GM21390 (cell line): ENCODE data around the gene PTPRN2.

Source experiments
- ATAC-seq: cut with Tn5 transposase; IDR thresholded peaks from one replicate; pipeline ENCODE4 v1.9.1; 2021; ENCODE audit not compliant: unreplicated experiment

Gene PTPRN2

GRCh38 chr7:157977306-157977705, 610.3 kb downstream of the PTPRN2 start:
- no peak for ATAC-seq

- no peak for ATAC-seq
Measured at GRCh38 chr7:157976406-157976805, 611.2 kb downstream of the PTPRN2 start.

DNA sequence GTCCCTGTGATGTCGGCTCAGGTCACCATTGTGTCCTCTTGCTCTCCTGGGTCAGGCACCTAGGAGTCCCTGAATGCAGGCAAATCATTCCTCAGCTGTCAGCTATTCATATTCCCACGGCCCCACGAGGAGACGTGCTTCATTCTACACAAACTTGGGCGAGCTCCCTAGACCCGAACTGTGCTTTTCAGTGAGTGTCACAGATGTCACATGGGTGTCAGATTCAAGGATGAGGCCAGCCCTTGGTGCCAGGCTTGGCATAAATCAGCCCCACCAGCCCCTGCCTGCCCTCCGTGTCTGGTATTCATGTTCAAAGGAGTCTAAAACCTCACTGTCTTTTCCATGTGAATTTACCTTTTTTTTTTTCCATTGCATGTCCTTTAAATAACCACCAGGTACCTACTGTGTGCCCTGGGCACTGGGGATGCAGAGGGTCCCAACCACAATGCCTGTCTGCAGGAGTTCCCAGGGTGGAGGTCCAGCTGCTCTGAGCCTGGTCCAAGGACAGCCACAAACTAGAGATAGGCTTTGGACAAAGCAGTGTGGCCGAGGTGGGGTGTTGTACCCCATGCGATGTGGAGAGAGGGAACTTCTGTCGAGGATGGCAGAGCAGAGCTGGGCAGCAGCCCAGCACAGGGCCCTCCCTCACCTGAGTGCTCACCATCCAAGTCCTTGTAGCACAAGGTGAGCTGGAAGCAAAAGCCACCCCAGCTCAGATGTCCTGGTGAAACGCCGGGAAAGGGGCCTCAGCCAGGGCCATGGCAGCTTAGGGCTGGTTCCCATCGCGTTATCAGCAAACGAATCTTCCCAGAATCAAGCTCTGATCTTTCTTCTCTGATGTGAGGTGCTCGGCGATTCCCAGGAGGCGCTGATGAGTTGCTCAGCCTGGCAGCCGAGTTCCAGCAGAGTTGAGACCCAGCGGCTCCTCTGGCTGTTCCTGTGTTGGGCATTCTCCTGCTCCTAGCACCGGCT, 611.9 kb downstream of the PTPRN2 start:
- no peak for ATAC-seq

DNA sequence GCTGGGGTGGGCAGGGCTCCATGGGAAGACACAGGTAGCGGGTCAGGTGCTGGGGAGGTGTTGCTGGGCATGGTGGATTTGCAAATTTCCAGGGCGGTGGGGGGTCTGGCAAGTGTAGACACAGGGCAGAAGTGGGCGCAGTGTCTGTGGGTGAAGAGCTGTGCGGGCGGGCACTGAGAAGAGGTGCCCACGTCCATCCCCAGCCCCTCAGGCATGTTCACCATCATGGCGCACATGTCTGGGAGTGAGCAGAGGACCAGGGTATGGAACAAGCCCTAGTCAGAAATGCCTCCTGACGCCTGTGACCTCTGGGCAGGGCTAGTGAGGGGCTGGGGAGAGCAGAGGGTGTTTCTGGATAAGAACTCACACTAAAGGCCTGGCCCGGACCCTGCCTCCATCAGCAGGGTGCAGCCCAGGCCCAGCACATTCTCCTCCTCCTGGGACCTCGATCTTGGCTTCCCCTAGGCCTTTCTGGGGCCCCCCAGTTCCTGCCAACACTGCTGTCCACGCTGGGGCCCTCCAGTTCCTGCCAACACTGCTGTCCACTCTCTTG, 612.9 kb downstream of the PTPRN2 start:
- ATAC-seq: no peak

DNA sequence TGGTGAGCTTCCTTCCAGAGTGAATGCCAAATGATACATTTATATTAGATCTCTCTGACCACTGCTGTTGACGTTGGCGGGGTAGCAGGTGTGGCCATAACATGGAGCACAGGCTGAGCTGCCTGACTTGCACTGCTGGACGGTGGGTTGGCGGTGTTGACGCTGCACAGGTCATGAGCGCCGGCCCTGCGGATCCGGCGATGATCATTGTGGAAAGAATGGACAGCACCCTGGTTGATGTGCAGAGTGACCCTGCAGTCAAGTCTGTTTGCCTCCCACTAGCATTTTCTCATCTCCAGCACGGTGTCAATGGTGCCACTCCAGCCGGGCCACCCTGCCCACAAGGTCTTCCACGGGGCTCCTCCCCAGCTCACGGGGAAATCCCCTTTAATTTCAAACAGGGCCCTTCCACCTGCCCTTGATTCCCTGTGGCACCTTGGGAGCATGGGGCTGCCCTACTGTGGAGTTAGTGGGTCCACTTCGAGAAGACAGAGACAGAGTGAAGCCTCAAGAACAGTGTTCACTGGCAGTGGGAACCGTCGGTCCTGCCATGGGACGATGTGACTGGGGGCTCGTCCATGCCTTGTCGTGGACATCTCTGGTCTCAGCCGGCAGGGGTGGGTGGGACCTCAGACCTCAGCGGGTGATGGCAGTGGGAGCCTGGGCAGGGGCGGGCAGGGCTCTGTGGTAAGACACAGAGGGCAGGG, 613.5 kb downstream of the PTPRN2 start:
- no peak for ATAC-seq

GRCh38 chr7:157972914-157973313, 614.7 kb downstream of the PTPRN2 start:
- ATAC-seq: no peak

DNA sequence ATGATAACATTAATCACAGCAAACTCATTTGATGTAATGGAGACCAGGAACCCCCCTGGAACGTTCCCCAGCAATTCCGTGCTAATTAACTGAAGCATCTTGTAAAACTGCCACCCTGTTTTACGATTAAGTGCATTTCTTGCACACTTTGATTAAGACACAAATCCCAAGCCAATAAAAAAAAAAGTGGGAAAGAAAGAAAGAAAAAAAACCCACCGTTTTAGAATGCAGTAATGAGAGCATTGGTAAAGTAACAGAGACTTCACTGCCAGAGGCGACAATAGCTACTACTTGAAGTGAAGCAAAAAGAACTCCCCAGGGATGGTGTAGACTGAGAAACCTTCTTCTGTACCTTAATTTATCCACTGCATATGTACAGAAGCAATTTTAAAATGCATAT, 616.1 kb downstream of the PTPRN2 start:
- no peak for ATAC-seq

DNA sequence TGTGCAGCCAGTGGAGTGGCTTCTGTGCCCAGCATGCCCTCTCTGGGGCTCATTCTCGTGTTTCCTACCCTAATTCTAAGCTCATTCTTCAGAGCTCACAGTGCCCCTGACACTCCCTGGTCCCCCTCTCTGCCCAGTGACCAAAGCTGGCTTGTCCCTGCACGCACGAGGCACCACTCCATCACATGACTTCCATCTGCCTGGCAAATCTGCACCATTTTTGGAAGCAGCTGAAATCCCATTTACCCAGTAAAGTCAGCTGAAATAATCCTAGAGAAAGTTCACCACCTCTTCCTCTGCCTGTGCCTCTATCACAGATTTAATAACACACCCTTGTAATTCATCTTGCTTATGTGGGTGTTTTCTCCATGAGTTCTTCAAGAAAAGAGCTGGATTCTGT, 616.9 kb downstream of the PTPRN2 start:
- ATAC-seq: no peak

DNA sequence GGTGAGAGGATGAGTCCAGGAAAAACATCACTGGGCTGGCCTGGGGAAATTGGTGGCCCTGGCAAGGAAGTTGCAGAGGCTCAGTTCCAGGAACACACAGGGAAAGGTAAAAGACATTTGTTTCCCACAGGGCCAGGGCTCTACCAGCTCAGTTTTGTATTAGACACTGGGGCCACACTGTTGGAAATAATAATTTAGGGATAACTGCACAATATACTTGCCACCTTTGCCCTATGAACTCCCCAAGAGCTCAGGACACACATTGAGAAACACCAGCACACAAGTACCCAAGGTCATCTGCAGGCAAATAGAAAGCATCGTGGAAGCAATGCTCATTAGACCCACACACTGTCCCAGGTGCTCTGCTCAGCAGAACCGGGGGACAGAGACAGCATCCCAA, 617.6 kb downstream of the PTPRN2 start:
- no peak for ATAC-seq

- no peak for ATAC-seq
Measured at GRCh38 chr7:157966490-157966889, 621.1 kb downstream of the PTPRN2 start.

DNA sequence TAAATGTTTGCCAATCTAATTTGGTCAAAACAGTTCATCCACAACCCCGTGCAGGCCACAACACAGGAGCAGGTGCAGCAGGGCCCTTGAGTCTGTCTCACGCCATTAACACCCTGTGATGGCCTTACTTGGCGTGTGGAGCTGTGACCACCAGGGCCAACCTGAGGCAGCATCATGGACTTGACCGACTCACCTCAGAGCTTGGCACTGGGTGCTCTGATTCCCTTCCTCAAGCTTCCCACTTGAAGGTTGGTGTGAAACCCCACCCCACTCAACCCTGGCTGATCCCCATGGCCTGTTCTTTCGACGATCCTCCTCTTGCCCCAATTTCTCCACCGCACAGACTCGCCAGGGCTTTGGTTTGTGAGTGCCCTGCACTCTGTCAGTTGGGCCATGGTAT, 623.1 kb downstream of the PTPRN2 start:
- no peak for ATAC-seq

- ATAC-seq: no peak
Measured at GRCh38 chr7:157964016-157964415, 623.6 kb downstream of the PTPRN2 start.

DNA sequence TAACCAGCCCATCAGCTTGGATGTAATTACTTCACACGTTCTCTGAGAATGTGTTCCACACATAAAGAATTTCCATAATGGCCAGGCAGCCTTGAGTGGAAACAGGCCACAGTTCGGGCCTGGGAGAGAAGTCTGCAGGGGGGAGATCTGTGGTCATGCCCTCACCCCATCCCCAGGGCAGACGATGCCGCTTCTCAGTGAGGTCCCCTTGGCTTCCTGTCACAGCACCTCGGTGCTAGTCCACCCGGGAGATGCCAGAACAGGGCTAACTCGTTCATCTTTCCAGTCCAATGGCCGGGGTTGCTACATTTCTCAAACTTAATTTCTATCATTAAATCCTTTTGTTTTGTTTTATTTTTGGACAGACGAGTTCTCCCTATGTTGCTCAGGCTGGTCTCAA, 624.1 kb downstream of the PTPRN2 start:
- no peak for ATAC-seq

DNA sequence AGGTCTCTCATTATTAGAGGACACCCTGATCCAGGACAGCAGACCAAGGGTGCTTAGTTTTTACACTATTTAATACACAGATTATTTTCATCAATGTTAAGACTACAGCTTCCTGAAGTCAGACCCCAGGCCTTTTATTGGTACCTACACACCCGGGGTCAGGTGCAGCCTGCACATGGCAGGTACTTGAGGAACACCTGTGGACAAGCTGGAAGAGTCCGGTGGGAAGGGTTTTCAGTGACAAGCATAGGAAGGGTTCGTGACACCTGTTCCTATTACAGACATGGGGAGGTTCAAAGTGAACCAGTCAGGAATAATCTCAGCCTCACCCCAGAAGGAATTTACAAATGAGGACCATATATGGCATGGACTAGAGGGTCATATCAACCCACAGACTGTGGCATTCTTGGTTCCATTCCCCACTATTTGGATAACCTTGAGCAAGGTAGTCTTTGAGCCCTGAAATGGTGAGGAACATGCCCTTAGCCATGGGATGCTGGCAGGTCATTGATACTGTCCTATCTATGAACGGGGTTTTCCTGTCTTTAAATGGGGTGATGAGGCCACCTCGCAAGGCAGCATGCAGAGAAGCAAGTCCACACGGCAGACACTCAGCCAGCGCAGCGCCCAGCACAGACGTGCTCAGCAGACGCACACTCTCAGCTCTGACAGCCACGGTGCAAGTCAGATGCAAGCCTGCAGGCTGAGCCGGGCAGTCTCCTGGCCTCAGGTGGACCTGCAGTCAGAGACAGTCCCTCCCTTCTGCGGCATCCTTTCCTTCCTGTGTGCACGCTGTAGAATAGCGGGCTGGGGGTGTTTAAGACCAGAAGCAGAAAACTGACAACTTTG, 624.9 kb downstream of the PTPRN2 start:
- ATAC-seq: no peak

GRCh38 chr7:157961731-157962457, 625.7 kb downstream of the PTPRN2 start:
- no peak for ATAC-seq

DNA sequence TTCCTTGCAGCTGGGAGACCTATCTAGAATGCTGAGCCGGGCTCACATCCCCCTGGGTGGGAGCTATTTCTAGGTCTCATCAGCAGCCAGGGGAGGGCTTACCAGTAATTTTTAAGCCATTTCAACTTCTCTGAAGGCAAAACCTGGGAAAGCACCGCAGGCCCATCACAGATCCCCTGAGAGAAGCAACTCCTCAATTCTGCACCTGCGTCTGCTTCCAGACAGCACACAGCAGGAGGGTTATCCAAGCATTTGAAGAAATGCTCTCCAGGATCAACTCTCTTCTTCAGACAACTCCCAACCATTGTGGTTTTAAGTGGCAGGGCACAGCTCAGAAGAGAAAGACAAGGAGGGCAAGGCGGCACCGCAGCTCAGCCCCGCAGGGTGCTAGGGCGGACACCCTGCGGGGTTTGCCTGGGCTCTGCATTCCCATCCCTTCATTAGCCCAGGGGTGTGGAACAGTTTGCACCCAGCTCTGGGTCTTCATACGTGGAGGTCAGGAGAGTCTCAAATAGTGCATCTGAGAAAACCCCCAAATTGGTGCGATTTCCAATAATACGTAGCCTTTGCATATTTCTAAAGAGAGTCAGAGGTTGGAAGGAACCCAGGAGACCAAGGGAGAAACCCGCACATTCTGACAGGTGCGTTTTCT, 632.1 kb downstream of the PTPRN2 start:
- ATAC-seq: no peak

DNA sequence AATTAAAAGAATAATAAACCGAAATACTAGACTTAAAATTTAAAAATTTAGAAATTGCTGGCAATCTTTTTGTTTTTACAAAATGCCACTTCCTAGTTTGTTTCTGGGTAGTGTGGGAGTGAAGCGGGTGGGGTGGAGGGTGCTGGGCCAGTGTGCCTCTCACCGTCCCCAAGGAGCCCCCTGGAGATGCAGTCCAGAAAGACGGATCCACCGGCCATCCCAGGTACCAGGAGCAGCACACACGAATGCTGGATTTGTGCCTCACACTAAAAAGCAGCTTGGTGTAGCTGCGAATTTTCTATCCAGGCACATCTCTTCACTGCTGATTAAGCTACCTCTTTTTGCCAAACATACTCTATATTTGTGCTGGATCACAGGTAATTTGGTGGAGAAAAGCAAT, 632.7 kb downstream of the PTPRN2 start:
- ATAC-seq: no peak

- ATAC-seq: no peak
Measured at GRCh38 chr7:157952841-157953645, 634.6 kb downstream of the PTPRN2 start.

- no peak for ATAC-seq
Measured at GRCh38 chr7:157952050-157952667, 635.5 kb downstream of the PTPRN2 start.
